HEK293 (cell line): ENCODE measurements around the gene SCAMP2.

Experiments used
- CTCF ChIA-PET: fragments of 350-600 bp; formaldehyde crosslinking; extraction: SDS; loops from one replicate; lab custom pipeline; 2021; ENCODE audit warnings: antibody characterized with exemption; lab: Yijun Ruan, JAX
- POLR2A ChIA-PET: fragments of 300-600 bp; formaldehyde crosslinking; extraction: SDS; loops from one replicate; lab custom pipeline; 2020; ENCODE audit warnings: antibody characterized with exemption, inconsistent platforms; lab: Yijun Ruan, JAX
- H3K27ac ChIP-seq: fragments of 200-500 bp; sonication (Bioruptor generic); 2 replicates; pipeline ENCODE4 v1.5.1; 2014; ENCODE audit warnings: low read depth, low read length, control low read depth, inconsistent platforms; ENCODE audit errors: extremely low read depth
- H3K36me3 ChIP-seq, 2 experiments: fragments of 200-500 bp in 1 of 2; sonication (Bioruptor generic) in 1 of 2; 1 replicate in 1 of 2; 2 replicates in 1 of 2; pipeline ENCODE4 v1.5.1; 2014 to 2017; ENCODE audit warnings: inconsistent platforms in 2 of 2, low read length in 2 of 2; ENCODE audit not compliant: control insufficient read depth in 2 of 2, insufficient read depth in 1 of 2
- H3K4me1 ChIP-seq: fragments of 200-500 bp; sonication (Bioruptor generic); 2 replicates; pipeline ENCODE4 v1.5.1; 2014; ENCODE audit warnings: mild to moderate bottlenecking, low read length, inconsistent platforms; ENCODE audit not compliant: control insufficient read depth, insufficient read depth
- H3K4me3 ChIP-seq: 2 replicates; pipeline ENCODE4 v1.5.1; 2011; ENCODE audit warnings: low read depth, mild to moderate bottlenecking, control low read depth, low read length, moderate library complexity
- H3K9me3 ChIP-seq: fragments of 200-500 bp; sonication (Bioruptor generic); 2 replicates; pipeline ENCODE4 v1.5.1; 2014; ENCODE audit warnings: low read depth, low read length, inconsistent platforms; ENCODE audit not compliant: control insufficient read depth, insufficient read depth
- BCL11A ChIP-seq: fragments of 450-650 bp; formaldehyde crosslinking; IDR thresholded peaks from 2 replicates; pipeline ENCODE4 v1.5.1; 2016; ENCODE audit warnings: low read depth, missing biosample characterization, missing genetic modification characterization
- GFI1B ChIP-seq: fragments of 450-650 bp; formaldehyde crosslinking; IDR thresholded peaks from 2 replicates; pipeline ENCODE4 v1.5.1; 2016; ENCODE audit warnings: missing biosample characterization, missing genetic modification characterization
- HOXC10 ChIP-seq: sonication (generic); formaldehyde crosslinking; IDR thresholded peaks from 2 replicates; pipeline ENCODE4 v1.8.1; 2023; ENCODE audit warnings: mild to moderate bottlenecking, missing genetic modification reagents
- MYNN ChIP-seq: fragments of 450-650 bp; formaldehyde crosslinking; IDR thresholded peaks from 2 replicates; pipeline ENCODE4 v1.5.1; 2016; ENCODE audit warnings: missing biosample characterization, missing genetic modification characterization, borderline replicate concordance
- ZBTB48 ChIP-seq: fragments of 450-650 bp; formaldehyde crosslinking; IDR thresholded peaks from 2 replicates; pipeline ENCODE4 v1.5.1; 2016; ENCODE audit warnings: missing biosample characterization, missing genetic modification characterization
- ZNF138 ChIP-seq: fragments of 450-650 bp; formaldehyde crosslinking; IDR thresholded peaks from 2 replicates; pipeline ENCODE4 v1.5.1; 2016; ENCODE audit warnings: missing biosample characterization, missing genetic modification characterization, borderline replicate concordance
- ZNF184 ChIP-seq: fragments of 450-650 bp; IDR thresholded peaks from 2 replicates; pipeline ENCODE4 v1.5.1; 2018; ENCODE audit warnings: missing biosample characterization, mild to moderate bottlenecking, missing genetic modification characterization
- ZNF221 ChIP-seq: fragments of 450-650 bp; formaldehyde crosslinking; IDR thresholded peaks from 2 replicates; pipeline ENCODE4 v1.5.1; 2017; ENCODE audit warnings: missing biosample characterization, missing genetic modification characterization, borderline replicate concordance
- ZNF341 ChIP-seq: fragments of 450-650 bp; formaldehyde crosslinking; IDR thresholded peaks from 2 replicates; pipeline ENCODE4; 2016; ENCODE audit warnings: low read depth, missing biosample characterization, missing genetic modification characterization
- ZNF398 ChIP-seq: fragments of 450-650 bp; formaldehyde crosslinking; IDR thresholded peaks from 2 replicates; pipeline ENCODE4 v1.5.1; 2017; ENCODE audit warnings: missing biosample characterization, missing genetic modification characterization
- ZNF416 ChIP-seq: fragments of 450-650 bp; formaldehyde crosslinking; IDR thresholded peaks from 2 replicates; pipeline ENCODE4 v1.5.1; 2016; ENCODE audit warnings: missing biosample characterization, missing genetic modification characterization
- ZNF513 ChIP-seq: fragments of 450-650 bp; IDR thresholded peaks from 2 replicates; pipeline ENCODE4 v1.5.1; 2018; ENCODE audit warnings: missing biosample characterization, missing genetic modification characterization
- ZNF521 ChIP-seq: fragments of 450-650 bp; formaldehyde crosslinking; IDR thresholded peaks from 2 replicates; pipeline ENCODE4 v1.5.1; 2017; ENCODE audit warnings: missing biosample characterization, mild to moderate bottlenecking, missing genetic modification characterization
- ZNF548 ChIP-seq: fragments of 450-650 bp; formaldehyde crosslinking; IDR thresholded peaks from 2 replicates; pipeline ENCODE4 v1.5.1; 2016; ENCODE audit warnings: missing biosample characterization, missing genetic modification characterization
- ZNF600 ChIP-seq: fragments of 450-650 bp; formaldehyde crosslinking; IDR thresholded peaks from 2 replicates; pipeline ENCODE4 v1.5.1; 2016; ENCODE audit warnings: missing biosample characterization, missing genetic modification characterization
- ZNF660 ChIP-seq: fragments of 450-650 bp; IDR thresholded peaks from 2 replicates; pipeline ENCODE4 v1.5.1; 2018; ENCODE audit warnings: missing biosample characterization, mild to moderate bottlenecking, missing genetic modification characterization
- ZSCAN4 ChIP-seq: fragments of 450-650 bp; formaldehyde crosslinking; IDR thresholded peaks from 2 replicates; pipeline ENCODE4 v1.5.1; 2017; ENCODE audit warnings: missing biosample characterization, missing genetic modification characterization
- TF ChIP-seq, protein P1 (sequence below): fragments of 450-650 bp; formaldehyde crosslinking; IDR thresholded peaks from 2 replicates; pipeline ENCODE4 v1.5.1; 2016; ENCODE audit warnings: missing biosample characterization, missing genetic modification characterization
- TF ChIP-seq, protein P2 (sequence below): fragments of 450-650 bp; formaldehyde crosslinking; IDR thresholded peaks from 2 replicates; pipeline ENCODE4 v1.5.1; 2016; ENCODE audit warnings: missing biosample characterization, missing genetic modification characterization
- TF ChIP-seq, protein P3 (sequence below): fragments of 450-650 bp; formaldehyde crosslinking; IDR thresholded peaks from 2 replicates; pipeline ENCODE4 v1.5.1; 2017; ENCODE audit warnings: missing biosample characterization, missing genetic modification characterization
- TF ChIP-seq, protein P4 (sequence below): fragments of 450-650 bp; formaldehyde crosslinking; IDR thresholded peaks from 2 replicates; pipeline ENCODE4 v1.5.1; 2016; ENCODE audit warnings: missing biosample characterization, missing genetic modification characterization, low read depth

SCAMP2 gene

DNA sequence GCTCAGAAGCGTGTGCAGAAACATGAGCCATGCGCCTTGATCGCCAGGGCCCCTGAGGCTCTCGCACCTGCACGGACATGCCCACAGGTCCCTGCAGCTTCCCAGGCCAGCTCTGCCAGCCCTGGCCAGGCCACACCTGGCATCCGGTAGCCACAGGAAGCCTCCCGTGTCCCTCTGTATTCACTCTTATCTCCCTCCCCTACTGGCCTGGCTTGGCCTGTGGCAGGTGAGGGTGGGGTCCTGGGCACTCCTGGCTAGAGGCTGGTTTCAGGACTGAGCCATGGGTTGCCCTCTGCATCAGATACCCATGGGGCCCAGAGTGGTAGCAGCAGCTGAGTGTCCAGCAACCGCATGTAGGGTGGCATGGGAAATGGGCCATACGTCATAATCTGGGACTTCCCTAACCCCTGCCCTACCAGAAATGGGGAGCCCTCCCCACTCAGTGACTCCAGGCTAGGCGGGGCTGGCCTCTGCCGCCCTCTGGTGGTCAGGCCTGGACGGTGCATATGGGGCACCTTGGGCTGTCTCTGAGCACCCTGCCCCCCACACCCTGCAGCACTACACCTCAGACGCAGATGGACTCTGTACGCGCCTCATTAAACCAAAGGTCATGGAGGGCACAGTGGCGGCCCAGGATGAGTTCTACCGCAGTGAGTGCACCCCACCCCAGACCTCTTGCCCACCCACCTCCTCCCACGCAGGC is 73.2 kb downstream of the SCAMP2 start:
- Histone ChIP-seq H3K4me3 (no peak overlapping the region), H3K4me1 (no peaks in the 10 kb centered on the region), H3K27ac (peak overlapping the region; percentile 20; the same call in 1 of the 2 replicates), H3K9me3 (no peaks in the 10 kb centered on the region), H3K36me3 (peaks cover 20 to 66% of the 10 kb centered on the region in 2 experiments; a peak in 2 of 3 replicates)
- CTCF ChIA-PET: interaction anchor here (0.6 to 25.7 kb wide), 33 partner anchors 8 to 649 kb away, joined by 3 to 649 read pairs (median 4); partner anchors contain the start of gene CSK
- POLR2A ChIA-PET: interaction anchor here (1.0 kb wide), 1 partner anchor 12 kb away, joined by 3 read pairs; no protein-coding TSS in a partner anchor
- no peak for TF ChIP-seq HOXC10 (CRISPR knock-in tag)
- TF ChIP-seq ZNF660: 0 out of 2 replicates have a peak, but pooled peaks have one; percentile 55
- TF ChIP-seq ZBTB48: no peak; the same call in 1 of the 2 replicates
- TF ChIP-seq, protein P1, sequence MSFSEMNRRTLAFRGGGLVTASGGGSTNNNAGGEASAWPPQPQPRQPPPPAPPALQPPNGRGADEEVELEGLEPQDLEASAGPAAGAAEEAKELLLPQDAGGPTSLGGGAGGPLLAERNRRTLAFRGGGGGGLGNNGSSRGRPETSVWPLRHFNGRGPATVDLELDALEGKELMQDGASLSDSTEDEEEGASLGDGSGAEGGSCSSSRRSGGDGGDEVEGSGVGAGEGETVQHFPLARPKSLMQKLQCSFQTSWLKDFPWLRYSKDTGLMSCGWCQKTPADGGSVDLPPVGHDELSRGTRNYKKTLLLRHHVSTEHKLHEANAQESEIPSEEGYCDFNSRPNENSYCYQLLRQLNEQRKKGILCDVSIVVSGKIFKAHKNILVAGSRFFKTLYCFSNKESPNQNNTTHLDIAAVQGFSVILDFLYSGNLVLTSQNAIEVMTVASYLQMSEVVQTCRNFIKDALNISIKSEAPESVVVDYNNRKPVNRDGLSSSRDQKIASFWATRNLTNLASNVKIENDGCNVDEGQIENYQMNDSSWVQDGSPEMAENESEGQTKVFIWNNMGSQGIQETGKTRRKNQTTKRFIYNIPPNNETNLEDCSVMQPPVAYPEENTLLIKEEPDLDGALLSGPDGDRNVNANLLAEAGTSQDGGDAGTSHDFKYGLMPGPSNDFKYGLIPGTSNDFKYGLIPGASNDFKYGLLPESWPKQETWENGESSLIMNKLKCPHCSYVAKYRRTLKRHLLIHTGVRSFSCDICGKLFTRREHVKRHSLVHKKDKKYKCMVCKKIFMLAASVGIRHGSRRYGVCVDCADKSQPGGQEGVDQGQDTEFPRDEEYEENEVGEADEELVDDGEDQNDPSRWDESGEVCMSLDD (tag by site-specific recombination): peak; percentile 82; the same call in 1 of the 2 replicates
- no peak for TF ChIP-seq ZNF521
- no peak for TF ChIP-seq ZSCAN4 (tag by site-specific recombination)
- TF ChIP-seq, protein P2, sequence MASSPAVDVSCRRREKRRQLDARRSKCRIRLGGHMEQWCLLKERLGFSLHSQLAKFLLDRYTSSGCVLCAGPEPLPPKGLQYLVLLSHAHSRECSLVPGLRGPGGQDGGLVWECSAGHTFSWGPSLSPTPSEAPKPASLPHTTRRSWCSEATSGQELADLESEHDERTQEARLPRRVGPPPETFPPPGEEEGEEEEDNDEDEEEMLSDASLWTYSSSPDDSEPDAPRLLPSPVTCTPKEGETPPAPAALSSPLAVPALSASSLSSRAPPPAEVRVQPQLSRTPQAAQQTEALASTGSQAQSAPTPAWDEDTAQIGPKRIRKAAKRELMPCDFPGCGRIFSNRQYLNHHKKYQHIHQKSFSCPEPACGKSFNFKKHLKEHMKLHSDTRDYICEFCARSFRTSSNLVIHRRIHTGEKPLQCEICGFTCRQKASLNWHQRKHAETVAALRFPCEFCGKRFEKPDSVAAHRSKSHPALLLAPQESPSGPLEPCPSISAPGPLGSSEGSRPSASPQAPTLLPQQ (tag by site-specific recombination): peak; percentile 69
- TF ChIP-seq ZNF398 (tag by site-specific recombination): no peak
- no peak for TF ChIP-seq BCL11A (tag by site-specific recombination)
- TF ChIP-seq MYNN (tag by site-specific recombination): no peak
- TF ChIP-seq ZNF184: peak; percentile 17; the same call in 1 of the 2 replicates
- TF ChIP-seq, protein P3, sequence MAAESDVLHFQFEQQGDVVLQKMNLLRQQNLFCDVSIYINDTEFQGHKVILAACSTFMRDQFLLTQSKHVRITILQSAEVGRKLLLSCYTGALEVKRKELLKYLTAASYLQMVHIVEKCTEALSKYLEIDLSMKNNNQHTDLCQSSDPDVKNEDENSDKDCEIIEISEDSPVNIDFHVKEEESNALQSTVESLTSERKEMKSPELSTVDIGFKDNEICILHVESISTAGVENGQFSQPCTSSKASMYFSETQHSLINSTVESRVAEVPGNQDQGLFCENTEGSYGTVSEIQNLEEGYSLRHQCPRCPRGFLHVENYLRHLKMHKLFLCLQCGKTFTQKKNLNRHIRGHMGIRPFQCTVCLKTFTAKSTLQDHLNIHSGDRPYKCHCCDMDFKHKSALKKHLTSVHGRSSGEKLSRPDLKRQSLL (tag by site-specific recombination): no peak
- no peak for TF ChIP-seq ZNF513
- no peak for TF ChIP-seq ZNF416 (tag by site-specific recombination)
- no peak; the same call in 1 of the 2 replicates for TF ChIP-seq ZNF341
- no peak for TF ChIP-seq GFI1B (tag by site-specific recombination)
- no peak for TF ChIP-seq ZNF138 (tag by site-specific recombination)
- no peak for TF ChIP-seq ZNF221 (tag by site-specific recombination)
- no peak for TF ChIP-seq ZNF548 (tag by site-specific recombination)
- peak; percentile 45; the same call in 1 of the 2 replicates for TF ChIP-seq ZNF600 (tag by site-specific recombination)
- TF ChIP-seq, protein P4, sequence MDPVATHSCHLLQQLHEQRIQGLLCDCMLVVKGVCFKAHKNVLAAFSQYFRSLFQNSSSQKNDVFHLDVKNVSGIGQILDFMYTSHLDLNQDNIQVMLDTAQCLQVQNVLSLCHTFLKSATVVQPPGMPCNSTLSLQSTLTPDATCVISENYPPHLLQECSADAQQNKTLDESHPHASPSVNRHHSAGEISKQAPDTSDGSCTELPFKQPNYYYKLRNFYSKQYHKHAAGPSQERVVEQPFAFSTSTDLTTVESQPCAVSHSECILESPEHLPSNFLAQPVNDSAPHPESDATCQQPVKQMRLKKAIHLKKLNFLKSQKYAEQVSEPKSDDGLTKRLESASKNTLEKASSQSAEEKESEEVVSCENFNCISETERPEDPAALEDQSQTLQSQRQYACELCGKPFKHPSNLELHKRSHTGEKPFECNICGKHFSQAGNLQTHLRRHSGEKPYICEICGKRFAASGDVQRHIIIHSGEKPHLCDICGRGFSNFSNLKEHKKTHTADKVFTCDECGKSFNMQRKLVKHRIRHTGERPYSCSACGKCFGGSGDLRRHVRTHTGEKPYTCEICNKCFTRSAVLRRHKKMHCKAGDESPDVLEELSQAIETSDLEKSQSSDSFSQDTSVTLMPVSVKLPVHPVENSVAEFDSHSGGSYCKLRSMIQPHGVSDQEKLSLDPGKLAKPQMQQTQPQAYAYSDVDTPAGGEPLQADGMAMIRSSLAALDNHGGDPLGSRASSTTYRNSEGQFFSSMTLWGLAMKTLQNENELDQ (tag by site-specific recombination): no peak
